SK-N-SH (cell line): ENCODE data around the gene NAPEPLD. TPM values are rescaled to one million over a fixed set of nuclear protein-coding genes. Genes with fewer than 3 reads are reported as not detected.

ENCODE experiments used
- CTCF ChIA-PET: fragments of 300-600, 350-600 bp; formaldehyde crosslinking; extraction: SDS; loops from one replicate; lab custom pipeline; 2021; lab: Yijun Ruan, JAX
- POLR2A ChIA-PET: fragments of 350-600 bp; sonication (Branson Sonifier 250); formaldehyde crosslinking; extraction: SDS; loops from one replicate; lab custom pipeline; 2020; ENCODE audit warnings: antibody characterized with exemption, inconsistent platforms; lab: Yijun Ruan, JAX
- DNase-seq: peaks from one replicate; pipeline ENCODE4 v3.0.0; 2012
- H2AFZ ChIP-seq: fragments of 200-600 bp; sonication (generic); 2 replicates; pipeline ENCODE4 v1.8.1; 2016; ENCODE audit warnings: antibody characterized with exemption, mild to moderate bottlenecking, low read depth
- H3F3A ChIP-seq: fragments of 200-600 bp; sonication (generic); replicated peaks from 2 replicates; pipeline ENCODE3; 2016; ENCODE audit warnings: antibody characterized with exemption, mild to moderate bottlenecking; ENCODE audit not compliant: insufficient read depth
- H3K27ac ChIP-seq, 2 experiments: fragments of 200-500 bp in 1 of 2; fragments of 200-600 bp in 1 of 2; sonication (Bioruptor generic) in 1 of 2; sonication (generic), shearing (Covaris generic) in 1 of 2; 2 replicates each; pipeline versions ENCODE4 v1.5.1 to v1.6.1; 2014 to 2016; ENCODE audit warnings: low read depth in 2 of 2, inconsistent platforms in 1 of 2, low read length in 1 of 2, mild to moderate bottlenecking in 1 of 2, mixed read lengths in 1 of 2
- H3K27me3 ChIP-seq: fragments of 200-600 bp; sonication (generic), shearing (Covaris generic); 2 replicates; pipeline ENCODE4 v1.6.1; 2016; ENCODE audit warnings: mixed run types; ENCODE audit not compliant: insufficient read depth
- H3K36me3 ChIP-seq, 2 experiments: fragments of 200-500 bp in 1 of 2; fragments of 200-600 bp in 1 of 2; sonication (Bioruptor generic) in 1 of 2; sonication (generic) in 1 of 2; replicated peaks in 1 of 2; 2 replicates each; pipeline versions ENCODE3 to v1.5.1; 2014 to 2016; ENCODE audit warnings: low read length in 1 of 2, mild to moderate bottlenecking in 1 of 2; ENCODE audit not compliant: insufficient read depth in 2 of 2, control insufficient read depth in 1 of 2
- H3K4me1 ChIP-seq, 2 experiments: fragments of 200-500 bp in 1 of 2; fragments of 200-600 bp in 1 of 2; sonication (Bioruptor generic) in 1 of 2; sonication (generic), shearing (Covaris generic) in 1 of 2; 2 replicates each; pipeline versions ENCODE4 v1.5.1 to v1.6.1; 2014 to 2016; ENCODE audit warnings: low read depth in 1 of 2, low read length in 1 of 2, mixed run types in 1 of 2; ENCODE audit not compliant: insufficient read depth in 2 of 2, control insufficient read depth in 1 of 2
- H3K4me2 ChIP-seq: fragments of 200-600 bp; sonication (generic), shearing (Covaris generic); 2 replicates; pipeline ENCODE4 v1.6.1; 2017; ENCODE audit warnings: mixed run types
- H3K4me3 ChIP-seq, 2 experiments: fragments of 200-500 bp in 1 of 2; fragments of 200-600 bp in 1 of 2; sonication (Bioruptor generic) in 1 of 2; sonication (generic), shearing (Covaris generic) in 1 of 2; 2 replicates each; pipeline versions ENCODE4 v1.5.1 to v1.8.1; 2014 to 2016; ENCODE audit warnings: low read depth in 2 of 2, inconsistent platforms in 1 of 2, low read length in 1 of 2, mild to moderate bottlenecking in 1 of 2, mixed read lengths in 1 of 2, moderate library complexity in 1 of 2
- H3K79me2 ChIP-seq: fragments of 200-600 bp; sonication (generic); 2 replicates; pipeline ENCODE4 v1.8.1; 2017; ENCODE audit warnings: mild to moderate bottlenecking; ENCODE audit not compliant: insufficient read depth
- H3K9ac ChIP-seq: fragments of 200-600 bp; sonication (generic); 2 replicates; pipeline ENCODE4 v1.6.1; 2017; ENCODE audit warnings: mixed run types
- H3K9me2 ChIP-seq: fragments of 200-600 bp; sonication (generic); 2 replicates; pipeline ENCODE4 v1.6.1; 2017; ENCODE audit warnings: mixed run types
- H3K9me3 ChIP-seq: fragments of 200-600 bp; sonication (generic); 2 replicates; pipeline ENCODE4 v1.6.1; 2017; ENCODE audit warnings: mixed run types, mild to moderate bottlenecking, moderate library complexity
- H4K20me1 ChIP-seq: fragments of 200-600 bp; sonication (generic); 2 replicates; pipeline ENCODE4 v1.6.1; 2017; ENCODE audit warnings: mild to moderate bottlenecking, mixed run types; ENCODE audit not compliant: insufficient read depth
- CTCF ChIP-seq: fragments of 200-600 bp; sonication (generic); IDR thresholded peaks from 2 replicates; pipeline ENCODE4 v1.6.1; 2017; ENCODE audit warnings: antibody characterized with exemption, mild to moderate bottlenecking, moderate library complexity
- ELF1 ChIP-seq: IDR thresholded peaks from 2 replicates; pipeline ENCODE4 v1.4.0; 2012
- EP300 ChIP-seq, 2 experiments: IDR thresholded peaks; 2 replicates each; pipeline versions ENCODE4 v1.4.0 to v1.6.1; 2012; ENCODE audit warnings: borderline replicate concordance in 1 of 2, low read depth in 1 of 2, low read length in 1 of 2
- FOSL2 ChIP-seq: IDR thresholded peaks from 2 replicates; pipeline ENCODE4 v1.4.0; 2012; ENCODE audit warnings: low read depth, mild to moderate bottlenecking, moderate library complexity, borderline replicate concordance
- FOXJ3 ChIP-seq: sonication (generic); formaldehyde crosslinking; IDR thresholded peaks from 2 replicates; pipeline ENCODE4 v1.5.1; 2020; ENCODE audit warnings: mild to moderate bottlenecking, missing genetic modification reagents
- JUND ChIP-seq: IDR thresholded peaks from 2 replicates; pipeline ENCODE4 v1.4.0; 2012
- NFIC ChIP-seq: IDR thresholded peaks from 2 replicates; pipeline ENCODE4 v1.4.0; 2012; ENCODE audit warnings: borderline replicate concordance
- PBX3 ChIP-seq: IDR thresholded peaks from 2 replicates; pipeline ENCODE4; 2012
- POLR2AphosphoS5 ChIP-seq: IDR thresholded peaks from 2 replicates; pipeline ENCODE4 v1.6.1; 2012; ENCODE audit warnings: low read depth, low read length
- RXRA ChIP-seq: IDR thresholded peaks from 2 replicates; pipeline ENCODE4 v1.4.0; 2012; ENCODE audit warnings: low read depth, mild to moderate bottlenecking, borderline replicate concordance
- SMC3 ChIP-seq: IDR thresholded peaks from 2 replicates; pipeline ENCODE4 v1.6.1; 2012; ENCODE audit warnings: low read depth, low read length, improper control_type of control experiment
- TCF12 ChIP-seq: IDR thresholded peaks from 2 replicates; pipeline ENCODE4 v1.4.0; 2012
- USF2 ChIP-seq: fragments of 150-350 bp; IDR thresholded peaks from 2 replicates; pipeline ENCODE4 v1.6.1; 2017; ENCODE audit warnings: antibody characterized with exemption, low read length, low read depth, borderline replicate concordance
- WGBS: methylation state at CpG from one replicate; pipeline ENCODE4 v1.1.6; 2017; ENCODE audit warnings: low lambda C conversion rate; 5-methylcytosine and 5-hydroxymethylcytosine counted together
- polyA plus RNA-seq, 3 experiments: library from polyadenylated mRNA; depleted of rRNA; stranded (reverse); fragments of >200 nt; gene quantifications; 2 replicates each; pipeline ENCODE4 v1.2.3, GENCODE V29; 2012
- TF ChIP-seq, protein P1 (sequence below): fragments of 150-350 bp; IDR thresholded peaks from 2 replicates; pipeline ENCODE4 v1.6.1; 2016; ENCODE audit warnings: mild to moderate bottlenecking, low read depth, low read length
- TF ChIP-seq, protein P2 (sequence below): IDR thresholded peaks from 2 replicates; pipeline ENCODE4 v1.6.1; 2012; ENCODE audit warnings: mild to moderate bottlenecking, low read depth, low read length, moderate library complexity

The NAPEPLD gene
- polyA plus RNA-seq, 1 of the 3 experiments (the other 2 are of a cell fraction), result 4.6 TPM

- WGBS, result 100% methylated on average over 1 of the region's 1 CpG
- H3F3A ChIP-seq, result peaks cover 3% of the 10 kb centered on the region
- H3K79me2 ChIP-seq, result 0 out of 2 replicates have a peak, but pooled peaks cover 5% of the 10 kb centered on the region
- no peak overlapping the region for H2AFZ ChIP-seq
- H3K4me1 ChIP-seq, result no peaks in the 10 kb centered on the region
- no peaks in the 10 kb centered on the region for H3K27me3 ChIP-seq
- ChIA-PET CTCF (interaction anchor here (1.4 kb wide), 1 partner anchor 14 kb away, joined by 3 read pairs; no protein-coding TSS in a partner anchor), POLR2A (no interaction called here)
- H3K4me3 ChIP-seq, result no peak overlapping the region
- no peak overlapping the region for H3K9ac ChIP-seq
- H3K9me3 ChIP-seq, result no peaks in the 10 kb centered on the region
- H3K9me2 ChIP-seq, result no peaks in the 10 kb centered on the region
- DNase-seq, result no peak
- H3K36me3 ChIP-seq, result peaks cover 38% of the 10 kb centered on the region in 2 experiments
- TF ChIP-seq CTCF (no peak), FOXJ3 (no peak), SMC3 (no peak), JUND (no peak), NFIC (no peak), TCF12 (no peak), USF2 (no peak), FOSL2 (no peak), POLR2AphosphoS5 (no peak), ELF1 (no peak), RXRA (no peak), EP300 (IDR thresholded peaks at IDR 0.05; ENCODE audit: borderline replicate concordance in 1 of 2, low read depth in 1 of 2, low read length in 1 of 2) (no peak), PBX3 (no peak)
- TF ChIP-seq, protein P1, sequence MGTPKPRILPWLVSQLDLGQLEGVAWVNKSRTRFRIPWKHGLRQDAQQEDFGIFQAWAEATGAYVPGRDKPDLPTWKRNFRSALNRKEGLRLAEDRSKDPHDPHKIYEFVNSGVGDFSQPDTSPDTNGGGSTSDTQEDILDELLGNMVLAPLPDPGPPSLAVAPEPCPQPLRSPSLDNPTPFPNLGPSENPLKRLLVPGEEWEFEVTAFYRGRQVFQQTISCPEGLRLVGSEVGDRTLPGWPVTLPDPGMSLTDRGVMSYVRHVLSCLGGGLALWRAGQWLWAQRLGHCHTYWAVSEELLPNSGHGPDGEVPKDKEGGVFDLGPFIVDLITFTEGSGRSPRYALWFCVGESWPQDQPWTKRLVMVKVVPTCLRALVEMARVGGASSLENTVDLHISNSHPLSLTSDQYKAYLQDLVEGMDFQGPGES, result no peak
- TF ChIP-seq, protein P2, sequence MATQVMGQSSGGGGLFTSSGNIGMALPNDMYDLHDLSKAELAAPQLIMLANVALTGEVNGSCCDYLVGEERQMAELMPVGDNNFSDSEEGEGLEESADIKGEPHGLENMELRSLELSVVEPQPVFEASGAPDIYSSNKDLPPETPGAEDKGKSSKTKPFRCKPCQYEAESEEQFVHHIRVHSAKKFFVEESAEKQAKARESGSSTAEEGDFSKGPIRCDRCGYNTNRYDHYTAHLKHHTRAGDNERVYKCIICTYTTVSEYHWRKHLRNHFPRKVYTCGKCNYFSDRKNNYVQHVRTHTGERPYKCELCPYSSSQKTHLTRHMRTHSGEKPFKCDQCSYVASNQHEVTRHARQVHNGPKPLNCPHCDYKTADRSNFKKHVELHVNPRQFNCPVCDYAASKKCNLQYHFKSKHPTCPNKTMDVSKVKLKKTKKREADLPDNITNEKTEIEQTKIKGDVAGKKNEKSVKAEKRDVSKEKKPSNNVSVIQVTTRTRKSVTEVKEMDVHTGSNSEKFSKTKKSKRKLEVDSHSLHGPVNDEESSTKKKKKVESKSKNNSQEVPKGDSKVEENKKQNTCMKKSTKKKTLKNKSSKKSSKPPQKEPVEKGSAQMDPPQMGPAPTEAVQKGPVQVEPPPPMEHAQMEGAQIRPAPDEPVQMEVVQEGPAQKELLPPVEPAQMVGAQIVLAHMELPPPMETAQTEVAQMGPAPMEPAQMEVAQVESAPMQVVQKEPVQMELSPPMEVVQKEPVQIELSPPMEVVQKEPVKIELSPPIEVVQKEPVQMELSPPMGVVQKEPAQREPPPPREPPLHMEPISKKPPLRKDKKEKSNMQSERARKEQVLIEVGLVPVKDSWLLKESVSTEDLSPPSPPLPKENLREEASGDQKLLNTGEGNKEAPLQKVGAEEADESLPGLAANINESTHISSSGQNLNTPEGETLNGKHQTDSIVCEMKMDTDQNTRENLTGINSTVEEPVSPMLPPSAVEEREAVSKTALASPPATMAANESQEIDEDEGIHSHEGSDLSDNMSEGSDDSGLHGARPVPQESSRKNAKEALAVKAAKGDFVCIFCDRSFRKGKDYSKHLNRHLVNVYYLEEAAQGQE, result no peak
- H4K20me1 ChIP-seq, result no peaks in the 10 kb centered on the region
- no peak overlapping the region for H3K4me2 ChIP-seq
- H3K27ac ChIP-seq, result no peak overlapping the region
Observed at GRCh38 chr7:103120362-103120761, 28.5 kb downstream of the NAPEPLD start.
